Activated B cell treated with CpG ODN at 0.5 μM for 24 hours (primary cell): ENCODE measurements around the gene SORCS1. TPM values are rescaled to one million over a fixed set of nuclear protein-coding genes. Genes with fewer than 3 reads are reported as not detected.

ENCODE experiments used
- ATAC-seq: fragments of 200-7000 bp; cut with Tn5 transposase; one replicate; pipeline ENCODE4 v1.10.0; 2021; ENCODE audit warnings: low read depth, mild to moderate bottlenecking, moderate library complexity
- CTCF ChIA-PET: fragments of 350-600 bp; sonication (Branson Sonifier 250); formaldehyde crosslinking; loops from one replicate; lab custom pipeline; 2021; ENCODE audit warnings: antibody characterized with exemption; lab: Charles Lee
- POLR2A ChIA-PET: fragments of 350-600 bp; sonication (Branson Sonifier 250); formaldehyde crosslinking; loops from one replicate; lab custom pipeline; 2021; ENCODE audit warnings: antibody characterized with exemption; lab: Charles Lee
- DNase-seq: peaks from one replicate; pipeline ENCODE4 v3.0.0; 2022
- H3K27ac Mint-ChIP-seq: one replicate; pipeline ENCODE4 v1.8.0; 2020; ENCODE audit warnings: mixed read lengths
- H3K27me3 Mint-ChIP-seq: one replicate; pipeline ENCODE4 v1.8.0; 2021; ENCODE audit warnings: mixed read lengths
- H3K36me3 Mint-ChIP-seq: one replicate; pipeline ENCODE4 v1.8.0; 2021; ENCODE audit warnings: low read depth, mixed read lengths
- H3K4me1 Mint-ChIP-seq: one replicate; pipeline ENCODE4 v1.8.0; 2021; ENCODE audit warnings: mixed read lengths
- H3K4me3 Mint-ChIP-seq: one replicate; pipeline ENCODE4 v1.8.0; 2020; ENCODE audit warnings: mild to moderate bottlenecking, mixed read lengths
- H3K9me3 Mint-ChIP-seq: one replicate; pipeline ENCODE4 v1.8.0; 2020; ENCODE audit warnings: mixed read lengths
- CTCF ChIP-seq: fragments of 200-600 bp; IDR thresholded peaks from one replicate; pipeline ENCODE4 v1.8.0; 2022; ENCODE audit warnings: antibody characterized with exemption, mild to moderate bottlenecking
- intact Hi-C: fragments of 100-400 bp; cut with micrococcal nuclease; formaldehyde crosslinking; loops from one replicate; pipeline ENCODE4 v1.15.1; 2024
- total RNA-seq: library from RNA; stranded (reverse); gene quantifications from 2 replicates; pipeline ENCODE4 v1.2.3, GENCODE V29; 2022

Gene SORCS1
- total RNA-seq, 1 donor from 2014 or later: not detected

DNA sequence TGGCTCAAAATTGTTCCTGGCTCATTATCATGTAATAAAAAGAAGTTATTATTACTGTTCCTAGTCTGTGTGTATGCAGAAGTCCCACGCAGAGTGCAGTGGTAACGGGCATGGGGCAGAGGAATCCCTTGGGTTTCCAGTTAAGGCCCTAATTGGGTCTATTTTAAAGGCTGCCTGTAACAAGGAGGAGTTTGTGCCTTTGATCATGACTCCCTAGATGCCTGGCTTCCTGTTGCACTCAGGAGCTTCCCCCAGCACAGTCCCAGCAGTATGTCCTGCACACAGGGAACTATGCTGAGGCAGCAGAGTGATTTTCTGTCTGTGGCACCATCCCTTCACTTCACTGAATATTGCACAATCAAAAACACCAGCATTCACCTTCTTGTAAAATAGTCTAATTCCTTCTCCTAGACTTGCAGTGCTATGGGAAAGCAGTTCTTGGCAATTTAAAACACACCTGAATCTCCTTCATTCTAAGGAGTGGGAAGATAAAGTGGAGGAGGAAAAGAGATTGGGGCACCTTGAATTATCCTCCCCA is 22.9 kb downstream of the SORCS1 start:
- no peaks in the 10 kb centered on the region for H3K9me3 Mint-ChIP-seq
- ChIA-PET POLR2A (no interaction called here), CTCF (no interaction called here)
- intact Hi-C loops: no loop called here
- no peak overlapping the region for H3K27ac Mint-ChIP-seq
- ATAC-seq (no peak), DNase-seq (no peak)
- TF ChIP-seq CTCF: no peak
- no peaks in the 10 kb centered on the region for H3K36me3 Mint-ChIP-seq
- H3K4me3 Mint-ChIP-seq: no peak overlapping the region
- H3K4me1 Mint-ChIP-seq: no peaks in the 10 kb centered on the region
- H3K27me3 Mint-ChIP-seq: no peaks in the 10 kb centered on the region

DNA sequence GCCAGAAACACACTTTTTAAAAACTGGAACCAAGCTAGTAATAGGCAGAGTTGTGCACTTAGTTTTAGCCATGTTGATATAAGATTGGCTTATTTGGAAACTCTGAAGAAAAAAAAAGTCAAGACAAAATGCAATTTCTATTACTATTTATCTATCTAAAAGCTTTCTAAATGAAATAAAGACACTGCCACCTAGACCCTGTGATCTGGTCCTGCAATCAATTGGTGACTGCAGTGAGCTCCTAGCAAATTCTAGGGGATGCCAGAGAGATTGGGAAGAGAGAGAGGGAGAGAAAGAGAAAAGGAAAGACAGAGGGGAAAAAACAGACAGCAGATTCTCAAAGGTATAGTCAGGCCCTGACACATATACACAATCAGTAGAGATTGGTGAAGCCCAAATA is 25.3 kb downstream of the SORCS1 start:
- H3K27ac Mint-ChIP-seq: no peak overlapping the region
- intact Hi-C loops: no loop called here
- ATAC-seq: no peak

DNA sequence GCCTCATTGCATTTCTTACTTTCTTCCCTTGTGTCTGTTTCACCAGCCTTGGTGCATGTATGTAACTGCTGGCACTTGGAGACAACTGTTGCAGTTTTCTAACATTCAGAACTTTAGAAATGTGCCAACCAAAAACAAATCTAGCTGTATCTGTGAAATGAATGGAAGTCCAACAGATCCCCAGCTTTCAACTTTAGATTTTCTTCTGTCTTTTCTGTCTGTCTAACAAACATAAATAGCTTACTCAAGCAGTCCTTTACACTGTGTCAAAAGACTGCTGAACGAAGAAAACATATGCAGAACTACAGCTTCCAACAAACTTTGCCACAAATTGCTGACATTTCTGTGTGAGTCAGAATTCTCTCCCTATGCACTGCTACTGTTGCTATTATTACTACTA is 30.9 kb downstream of the SORCS1 start:
- no peak for DNase-seq
- ChIA-PET CTCF (no interaction called here), POLR2A (no interaction called here)
- Mint-ChIP-seq H3K27me3 (no peaks in the 10 kb centered on the region), H3K4me1 (no peaks in the 10 kb centered on the region), H3K36me3 (no peaks in the 10 kb centered on the region), H3K27ac (no peak overlapping the region), H3K9me3 (no peaks in the 10 kb centered on the region), H3K4me3 (no peak overlapping the region)
- ATAC-seq: no peak
- TF ChIP-seq CTCF: no peak
- intact Hi-C loops: no loop called here

More for the DNA sequence above, 25.3 kb downstream of the SORCS1 start:
- Mint-ChIP-seq H3K27me3 (no peaks in the 10 kb centered on the region), H3K36me3 (no peaks in the 10 kb centered on the region), H3K4me1 (no peaks in the 10 kb centered on the region), H3K9me3 (no peaks in the 10 kb centered on the region), H3K4me3 (no peak overlapping the region)
- ChIA-PET CTCF (no interaction called here), POLR2A (no interaction called here)
- no peak for DNase-seq
- no peak for TF ChIP-seq CTCF

DNA sequence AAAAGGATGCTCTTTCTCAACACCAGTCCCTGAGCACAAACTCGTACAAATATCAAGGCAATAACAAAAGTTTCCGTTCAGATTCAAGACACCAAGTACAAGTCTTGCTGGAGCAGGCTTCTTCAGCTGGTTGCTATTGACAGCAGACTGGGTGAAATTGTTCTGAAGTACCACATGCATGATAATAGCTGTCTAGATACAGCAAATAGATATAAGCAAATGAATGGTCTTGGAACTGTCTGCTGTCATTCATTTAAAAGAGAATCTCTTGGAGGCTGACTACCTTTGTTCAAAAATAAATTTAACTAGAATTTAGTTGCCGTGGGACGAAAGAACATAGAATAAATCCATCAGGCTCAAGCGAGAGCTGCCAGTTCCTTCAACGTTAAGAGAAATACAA is 35.5 kb downstream of the SORCS1 start:
- POLR2A ChIA-PET: no interaction called here

DNA sequence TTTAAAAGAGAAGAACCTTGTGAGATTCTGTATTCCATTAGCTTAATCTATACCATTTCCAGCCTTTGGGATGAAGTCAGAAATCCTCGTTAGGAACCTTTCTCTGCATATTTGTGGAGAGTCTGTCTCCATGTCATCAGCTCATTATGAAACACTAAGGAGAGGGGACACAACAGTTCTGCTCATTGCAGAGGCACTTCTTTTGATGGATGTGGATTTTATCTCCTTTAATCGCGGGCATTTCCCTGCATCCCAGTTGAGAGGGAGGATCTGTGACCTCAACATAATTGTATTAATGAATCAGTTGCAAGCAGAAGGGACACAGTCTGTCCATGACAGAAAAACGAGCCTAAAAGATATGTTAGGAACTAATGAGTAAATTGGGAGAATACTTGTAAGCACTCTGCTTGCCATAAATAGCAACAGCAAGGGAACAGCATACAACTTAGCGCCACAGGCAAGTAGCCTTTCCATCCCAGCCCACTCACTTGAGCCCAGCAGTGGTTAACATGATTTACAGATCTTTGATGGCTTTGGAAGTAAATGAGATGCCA is 37.9 kb downstream of the SORCS1 start:
- H3K4me1 Mint-ChIP-seq: no peaks in the 10 kb centered on the region
- ATAC-seq (no peak), DNase-seq (no peak)
- no peak overlapping the region for H3K4me3 Mint-ChIP-seq
- H3K9me3 Mint-ChIP-seq: no peaks in the 10 kb centered on the region
- H3K27ac Mint-ChIP-seq: no peak overlapping the region
- H3K27me3 Mint-ChIP-seq: no peaks in the 10 kb centered on the region
- no peak for TF ChIP-seq CTCF
- no peaks in the 10 kb centered on the region for H3K36me3 Mint-ChIP-seq
- ChIA-PET CTCF (no interaction called here), POLR2A (interaction anchor here (0.5 kb wide), 1 partner anchor 1311 kb away, joined by 4 read pairs; no protein-coding TSS in a partner anchor)
- intact Hi-C loops: no loop called here

More for the DNA sequence above, 35.5 kb downstream of the SORCS1 start:
- intact Hi-C loops: no loop called here
- Mint-ChIP-seq H3K27ac (no peak overlapping the region), H3K36me3 (no peaks in the 10 kb centered on the region), H3K9me3 (no peaks in the 10 kb centered on the region), H3K4me1 (no peaks in the 10 kb centered on the region), H3K4me3 (no peak overlapping the region), H3K27me3 (no peaks in the 10 kb centered on the region)
- DNase-seq: no peak
- CTCF ChIA-PET: no interaction called here
- no peak for TF ChIP-seq CTCF
- ATAC-seq: no peak
